Measurements from ENCODE around the gene SBK3.
"Not testable (repeated sequence)": the region's sequence is repeated elsewhere in the genome, so short reads cannot be mapped to it uniquely, and the experiment has no call there.

The SBK3 gene

GRCh38 chr19:55545443-55545842 is at the start of gene SBK3:
Gene SBK3, minus strand, starts transcription at chr19:55545543. Its CDS starts 0 bp downstream, at chr19:55545543.
- DNase-seq, result no peak

GRCh38 chr19:55593096-55593772 is 47.9 kb upstream of the SBK3 start:
- no peak for DNase-seq

GRCh38 chr19:55592391-55593090 is 47.2 kb upstream of the SBK3 start:
- no peak for DNase-seq

GRCh38 chr19:55591555-55591954 is 46.2 kb upstream of the SBK3 start:
- DNase-seq, result no peak

GRCh38 chr19:55590617-55591016 is 45.3 kb upstream of the SBK3 start:
- no peak for DNase-seq

GRCh38 chr19:55590109-55590508 is 44.8 kb upstream of the SBK3 start:
- DNase-seq, result no peak

- DNase-seq, result no peak
Observed at GRCh38 chr19:55588738-55589137, 43.4 kb upstream of the SBK3 start.

- peak; percentile 78 for DNase-seq
Observed at GRCh38 chr19:55586976-55587668, 41.8 kb upstream of the SBK3 start.

- DNase-seq, result peak; percentile 14
Observed at GRCh38 chr19:55585658-55586339, 40.5 kb upstream of the SBK3 start.

- DNase-seq, result no peak
Observed at GRCh38 chr19:55584871-55585270, 39.5 kb upstream of the SBK3 start.

GRCh38 chr19:55583897-55584296 is 38.6 kb upstream of the SBK3 start:
- not testable (repeated sequence) for DNase-seq

GRCh38 chr19:55582284-55582683 is 36.9 kb upstream of the SBK3 start:
- not testable (repeated sequence) for DNase-seq

GRCh38 chr19:55581823-55582223 is 36.5 kb upstream of the SBK3 start:
- no peak for DNase-seq

GRCh38 chr19:55581145-55581822 is 35.9 kb upstream of the SBK3 start:
- no peak for DNase-seq

GRCh38 chr19:55580628-55581144 is 35.3 kb upstream of the SBK3 start, which contains the start of gene ZNF579:
Gene ZNF579, minus strand, starts transcription at chr19:55580848. Its CDS starts 1,209 bp downstream, at chr19:55579639.
- peak; percentile 65 for DNase-seq

- no peak for DNase-seq
Observed at GRCh38 chr19:55579766-55580621, 34.7 kb upstream of the SBK3 start.

GRCh38 chr19:55578761-55579747 is 33.7 kb upstream of the SBK3 start:
- DNase-seq, result no peak

GRCh38 chr19:55578031-55578760 is 32.9 kb upstream of the SBK3 start:
- DNase-seq, result no peak

- no peak for DNase-seq
Observed at GRCh38 chr19:55576746-55577145, 31.4 kb upstream of the SBK3 start.
